ENCODE measurements around the gene CDC14A. TPM values are rescaled to one million over a fixed set of nuclear protein-coding genes. Genes with fewer than 3 reads are reported as not detected.

Gene CDC14A
- total RNA-seq, 4 donors from 2014 or later = 18.6 to 40.6 (median 28.8) TPM

DNA sequence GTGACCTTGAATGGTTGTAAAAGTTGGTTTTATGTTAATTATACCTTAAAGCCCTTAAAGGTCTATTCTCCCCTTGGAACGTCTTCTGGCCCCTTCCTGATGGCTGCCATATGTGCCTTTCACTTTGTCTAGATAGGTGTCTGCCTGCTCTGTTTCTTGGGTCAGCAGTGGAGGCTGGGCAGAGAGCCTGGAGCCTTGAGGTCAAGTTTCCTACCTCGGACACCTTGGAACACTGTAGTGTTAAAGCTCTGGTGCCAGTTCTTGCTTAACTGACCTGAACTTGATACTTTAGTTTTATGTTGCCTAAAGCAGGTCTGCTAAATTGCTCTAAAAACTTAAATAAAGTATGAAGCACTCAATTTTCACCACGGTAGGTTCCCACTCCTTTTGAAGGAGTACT, 86.5 kb downstream of the CDC14A start:
- Histone ChIP-seq H3K36me3 (peaks cover 0 to 8% (median 0%) of the 10 kb centered on the region in 3 donors), H3K4me1 (peaks cover 0 to 7% (median 0%) of the 10 kb centered on the region in 4 donors), H3K27ac (no peak overlapping the region), H3K27me3 (no peaks in the 10 kb centered on the region), H3K9me3 (no peaks in the 10 kb centered on the region), H3K4me3 (no peak overlapping the region)
- 61 to 70% methylated on average over 3 of the region's 3 CpGs for WGBS, 2 donors
- TF ChIP-seq EP300 (IDR thresholded peaks at IDR 0.05) (no peak), POLR2A (IDR thresholded peaks at IDR 0.05) (no peak)
- TF ChIP-seq, protein P1, sequence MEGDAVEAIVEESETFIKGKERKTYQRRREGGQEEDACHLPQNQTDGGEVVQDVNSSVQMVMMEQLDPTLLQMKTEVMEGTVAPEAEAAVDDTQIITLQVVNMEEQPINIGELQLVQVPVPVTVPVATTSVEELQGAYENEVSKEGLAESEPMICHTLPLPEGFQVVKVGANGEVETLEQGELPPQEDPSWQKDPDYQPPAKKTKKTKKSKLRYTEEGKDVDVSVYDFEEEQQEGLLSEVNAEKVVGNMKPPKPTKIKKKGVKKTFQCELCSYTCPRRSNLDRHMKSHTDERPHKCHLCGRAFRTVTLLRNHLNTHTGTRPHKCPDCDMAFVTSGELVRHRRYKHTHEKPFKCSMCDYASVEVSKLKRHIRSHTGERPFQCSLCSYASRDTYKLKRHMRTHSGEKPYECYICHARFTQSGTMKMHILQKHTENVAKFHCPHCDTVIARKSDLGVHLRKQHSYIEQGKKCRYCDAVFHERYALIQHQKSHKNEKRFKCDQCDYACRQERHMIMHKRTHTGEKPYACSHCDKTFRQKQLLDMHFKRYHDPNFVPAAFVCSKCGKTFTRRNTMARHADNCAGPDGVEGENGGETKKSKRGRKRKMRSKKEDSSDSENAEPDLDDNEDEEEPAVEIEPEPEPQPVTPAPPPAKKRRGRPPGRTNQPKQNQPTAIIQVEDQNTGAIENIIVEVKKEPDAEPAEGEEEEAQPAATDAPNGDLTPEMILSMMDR (IDR thresholded peaks at IDR 0.05) = no peak
- DNase-seq (ENCODE audit: low spot score in 2 of 2) = no peak

DNA sequence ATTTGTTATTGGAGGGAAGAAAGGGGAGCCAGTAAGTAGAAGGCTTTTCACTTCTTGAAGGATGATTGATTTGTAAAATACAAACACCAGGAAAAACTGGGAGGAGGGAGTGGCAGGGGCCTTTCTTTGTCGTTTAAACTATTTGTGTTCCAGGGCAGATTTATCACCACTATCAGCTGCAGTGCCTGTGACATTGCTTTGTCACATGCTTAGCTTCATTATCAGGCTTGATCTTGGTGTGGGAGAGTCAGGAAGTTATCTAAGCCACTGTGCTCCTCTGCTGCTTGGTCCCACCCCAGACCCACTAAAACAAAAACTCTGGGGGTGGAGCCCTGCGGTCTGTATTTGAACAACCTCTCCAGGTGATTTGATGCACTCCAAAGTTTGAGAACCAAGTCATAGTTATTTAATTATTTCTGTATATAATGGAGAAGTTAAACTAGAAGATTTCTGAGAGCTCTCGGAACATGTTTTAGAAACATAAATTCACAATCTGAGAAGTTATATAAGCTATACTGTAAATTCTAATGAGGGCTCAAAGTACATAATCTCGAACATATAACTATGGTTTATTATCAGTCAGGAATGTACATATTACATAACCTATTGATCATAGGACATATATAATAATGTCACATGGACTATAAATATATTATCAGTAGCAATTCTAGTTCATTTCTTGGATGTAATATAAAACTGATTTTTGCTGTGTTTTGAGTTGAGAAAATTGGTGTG, 87.9 kb downstream of the CDC14A start:
- peak overlapping the region in 1 of 4 donors; percentile 46 for H3K27ac ChIP-seq
- TF ChIP-seq, protein P1 (IDR thresholded peaks at IDR 0.05) = no peak
- TF ChIP-seq EP300 (IDR thresholded peaks at IDR 0.05) (no peak), POLR2A (IDR thresholded peaks at IDR 0.05) (no peak)

DNA sequence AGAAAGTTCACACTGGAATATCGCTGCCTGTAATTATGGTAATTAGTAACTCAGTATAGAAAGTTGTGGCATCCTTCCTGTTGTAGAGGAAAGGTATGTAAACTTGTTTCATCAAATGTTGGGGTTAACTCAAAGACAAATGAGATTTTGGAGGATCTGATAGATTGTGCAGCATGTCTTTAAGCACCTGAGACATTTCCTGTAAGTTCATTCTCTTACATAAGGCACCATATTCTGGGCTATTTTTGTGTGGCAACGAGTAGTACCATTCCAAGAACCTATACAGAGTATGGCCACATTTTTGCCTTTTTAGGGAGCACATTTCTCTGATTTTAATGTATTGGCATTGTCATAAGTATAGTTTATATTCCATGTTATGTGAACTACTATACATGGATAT, 88.8 kb downstream of the CDC14A start:
- Histone ChIP-seq H3K4me1 (peaks cover 0 to 7% (median 0%) of the 10 kb centered on the region in 4 donors), H3K27me3 (no peaks in the 10 kb centered on the region), H3K9me3 (no peaks in the 10 kb centered on the region), H3K27ac (peak overlapping the region in 1 of 4 donors; percentile 10), H3K4me3 (no peak overlapping the region), H3K36me3 (peaks cover 0 to 14% (median 0%) of the 10 kb centered on the region in 3 donors)
- DNase-seq (ENCODE audit: low spot score in 2 of 2) = no peak
- WGBS, 2 donors = 82 to 83% methylated on average over 2 of the region's 2 CpGs
- no peak for TF ChIP-seq POLR2A (IDR thresholded peaks at IDR 0.05)
- TF ChIP-seq, protein P1 (IDR thresholded peaks at IDR 0.05) = no peak
- no peak for TF ChIP-seq EP300 (IDR thresholded peaks at IDR 0.05)

More for the DNA sequence above, 87.9 kb downstream of the CDC14A start:
- Histone ChIP-seq H3K27me3 (no peaks in the 10 kb centered on the region), H3K4me3 (no peak overlapping the region), H3K9me3 (no peaks in the 10 kb centered on the region), H3K36me3 (peaks cover 0 to 14% (median 0%) of the 10 kb centered on the region in 3 donors), H3K4me1 (peaks cover 0 to 7% (median 0%) of the 10 kb centered on the region in 4 donors)
- no peak for DNase-seq (ENCODE audit: low spot score in 2 of 2)
- 57 to 61% methylated on average over 4 of the region's 4 CpGs for WGBS, 2 donors

DNA sequence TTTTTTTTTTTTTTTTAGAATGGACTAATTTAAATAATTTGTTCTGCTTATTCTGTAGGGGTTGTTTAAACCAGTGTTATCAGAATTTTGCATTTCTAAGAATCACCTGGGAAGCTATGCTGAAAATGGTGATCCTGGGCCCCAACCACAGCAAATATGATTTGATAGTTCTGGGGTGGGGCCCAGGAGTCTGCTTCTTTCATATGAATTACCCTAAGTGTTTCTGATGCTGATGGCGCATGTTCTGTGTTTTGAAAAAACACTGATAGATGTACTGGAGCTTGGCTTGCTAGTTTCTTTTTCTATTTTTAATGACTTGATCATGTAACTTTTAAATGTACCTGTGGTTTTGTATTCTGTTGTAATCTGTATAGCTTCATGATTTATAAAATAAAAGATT, 89.3 kb downstream of the CDC14A start:
- Histone ChIP-seq H3K36me3 (peaks cover 0 to 14% (median 0%) of the 10 kb centered on the region in 3 donors), H3K4me3 (no peak overlapping the region), H3K27ac (peak overlapping the region in 1 of 4 donors; percentile 10), H3K27me3 (no peaks in the 10 kb centered on the region), H3K9me3 (no peaks in the 10 kb centered on the region), H3K4me1 (peaks cover 0 to 7% (median 0%) of the 10 kb centered on the region in 4 donors)
- DNase-seq (ENCODE audit: low spot score in 2 of 2) = no peak
- TF ChIP-seq EP300 (IDR thresholded peaks at IDR 0.05) (no peak), POLR2A (IDR thresholded peaks at IDR 0.05) (no peak)
- TF ChIP-seq, protein P1 (IDR thresholded peaks at IDR 0.05) = no peak
- WGBS, 2 donors = 86 to 90% methylated on average over 1 of the region's 1 CpG

DNA sequence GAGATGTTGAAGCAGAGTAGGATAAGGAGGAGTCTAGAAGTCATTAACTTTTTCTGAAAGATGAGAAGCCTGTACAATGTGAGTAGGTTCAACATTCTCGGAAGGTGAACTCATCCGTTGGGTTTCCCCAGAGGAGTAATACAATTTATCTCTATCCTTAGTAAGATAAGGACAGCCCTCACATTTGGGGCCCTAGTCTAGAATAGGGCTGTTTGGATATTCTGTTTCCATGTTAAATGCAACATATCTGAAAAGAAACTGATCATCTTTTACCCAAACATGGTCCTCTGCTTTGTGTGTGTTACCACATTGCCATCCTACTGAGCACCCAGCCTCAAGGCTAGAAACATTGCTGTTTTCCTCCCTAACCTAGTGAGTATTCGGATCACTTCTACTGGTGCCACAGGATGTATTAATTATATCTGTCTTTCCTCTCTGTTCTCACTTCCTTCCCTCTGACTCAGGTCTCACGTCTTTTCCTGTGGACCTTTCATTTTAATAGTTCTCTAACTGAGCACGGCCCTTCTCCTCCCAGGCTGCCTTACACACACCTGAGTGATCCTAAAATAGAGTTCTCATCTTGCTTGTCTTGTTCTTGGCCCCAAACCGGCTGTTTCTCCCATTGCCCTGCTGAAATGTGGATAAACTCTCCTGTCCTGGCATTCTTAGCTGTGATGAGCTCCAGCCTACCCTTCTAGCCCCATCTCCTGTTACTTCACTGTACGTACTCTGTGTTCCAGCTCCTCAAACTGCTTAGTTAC, 91.7 kb downstream of the CDC14A start:
- WGBS, 2 donors = 65 to 84% methylated on average over 7 of the region's 7 CpGs
- Histone ChIP-seq H3K27me3 (no peaks in the 10 kb centered on the region), H3K27ac (peak overlapping the region in 2 of 4 donors; percentile 30 to 47), H3K9me3 (no peaks in the 10 kb centered on the region), H3K36me3 (peaks cover 0 to 9% (median 0%) of the 10 kb centered on the region in 3 donors), H3K4me3 (no peak overlapping the region), H3K4me1 (peaks cover 0 to 7% (median 0%) of the 10 kb centered on the region in 4 donors)
- no peak for DNase-seq (ENCODE audit: low spot score in 2 of 2)
- TF ChIP-seq, protein P1 (IDR thresholded peaks at IDR 0.05) = no peak
- TF ChIP-seq POLR2A (IDR thresholded peaks at IDR 0.05) (no peak), EP300 (IDR thresholded peaks at IDR 0.05) (no peak)

All from tibial nerve (tissue), 4 donors.